HepG2 (cell line): ENCODE measurements around the gene HSF2BP. TPM values are rescaled to one million over a fixed set of nuclear protein-coding genes. Genes with fewer than 3 reads are reported as not detected.

Experiments
- AFF4 ChIP-seq: sonication (generic); formaldehyde crosslinking; IDR thresholded peaks from 2 replicates; pipeline ENCODE4 v1.4.0; 2020; ENCODE audit warnings: missing genetic modification reagents
- BRD4 ChIP-seq: sonication (generic); formaldehyde crosslinking; IDR thresholded peaks from 2 replicates; pipeline ENCODE4 v1.4.0; 2020; ENCODE audit warnings: missing genetic modification reagents
- DBP ChIP-seq: sonication (generic); formaldehyde crosslinking; IDR thresholded peaks from 2 replicates; pipeline ENCODE4 v1.4.0; 2020; ENCODE audit warnings: missing genetic modification reagents; ENCODE audit errors: not compliant biosample characterization
- EEA1 ChIP-seq: sonication (generic); formaldehyde crosslinking; IDR thresholded peaks from 2 replicates; pipeline ENCODE4 v1.5.1; 2020; ENCODE audit warnings: mild to moderate bottlenecking, missing genetic modification reagents, borderline replicate concordance
- EP300 ChIP-seq, 3 experiments: sonication (generic) in 1 of 3; formaldehyde crosslinking in 1 of 3; IDR thresholded peaks; 2 replicates each; pipeline versions ENCODE4 v1.5.1 to v1.6.1; 2011 to 2020; ENCODE audit warnings: low read depth in 2 of 3, low read length in 2 of 3, borderline replicate concordance in 1 of 3, improper control_type of control experiment in 1 of 3, mild to moderate bottlenecking in 1 of 3, missing genetic modification reagents in 1 of 3, moderate library complexity in 1 of 3
- FOXA3 ChIP-seq: IDR thresholded peaks from 2 replicates; pipeline ENCODE4 v1.6.1; 2016; ENCODE audit warnings: missing genetic modification reagents, missing compliant biosample characterization
- IRF9 ChIP-seq: sonication (generic); formaldehyde crosslinking; IDR thresholded peaks from 2 replicates; pipeline ENCODE4 v1.8.0; 2022; ENCODE audit warnings: missing genetic modification reagents, mild to moderate bottlenecking, borderline replicate concordance
- MED1 ChIP-seq: sonication (generic); formaldehyde crosslinking; IDR thresholded peaks from 2 replicates; pipeline ENCODE4 v1.4.0; 2020; ENCODE audit warnings: missing genetic modification reagents
- PITX1 ChIP-seq: sonication (generic); formaldehyde crosslinking; IDR thresholded peaks from 2 replicates; pipeline ENCODE4 v1.5.1; 2020; ENCODE audit warnings: mild to moderate bottlenecking, missing genetic modification reagents
- PLRG1 ChIP-seq: fragments of 450-650 bp; conservative IDR thresholded peaks from 2 replicates; pipeline ENCODE4 v1.6.1; 2016
- RXRB ChIP-seq: IDR thresholded peaks from 2 replicates; pipeline ENCODE4 v1.6.1; 2016; ENCODE audit warnings: borderline replicate concordance, missing genetic modification reagents, missing compliant biosample characterization
- SAP130 ChIP-seq: IDR thresholded peaks from 2 replicates; pipeline ENCODE4 v1.6.1; 2016; ENCODE audit warnings: low read depth
- SIN3A ChIP-seq: IDR thresholded peaks from 2 replicates; pipeline ENCODE4 v1.6.1; 2011; ENCODE audit warnings: low read depth, mild to moderate bottlenecking, control low read depth, low read length, borderline replicate concordance
- ZFAT ChIP-seq: sonication (generic); formaldehyde crosslinking; conservative IDR thresholded peaks from 2 replicates; pipeline ENCODE4 v1.8.1; 2023; ENCODE audit warnings: missing genetic modification reagents, inconsistent platforms
- ZNF646 ChIP-seq: sonication (generic); formaldehyde crosslinking; IDR thresholded peaks from 2 replicates; pipeline ENCODE4 v1.9.0; 2021; ENCODE audit warnings: mild to moderate bottlenecking, missing genetic modification reagents
- polyA plus RNA-seq, 8 experiments: library from polyadenylated mRNA; depleted of rRNA in 3 of 8; stranded (reverse) in 7 of 8; unstranded in 1 of 8; fragments of >200 nt; fragmentation: Illumina TruSeq in 4 of 8; extraction: Trizol in 4 of 8; gene quantifications; 2 replicates each; pipeline versions ENCODE4 v1.2.1 to v1.2.3, GENCODE V29; 2011 to 2016; ENCODE audit warnings: low read depth in 4 of 8, missing spikeins in 1 of 8, mixed read lengths in 1 of 8; ENCODE audit not compliant: insufficient read depth in 1 of 8
- total RNA-seq, 5 experiments: library from RNA; depleted of rRNA; stranded (reverse); fragments of >200 nt; fragmentation: Illumina TruSeq; extraction: Trizol; gene quantifications; 2 replicates each; pipeline ENCODE4 v1.2.3, GENCODE V29; 2016; ENCODE audit warnings: low read depth in 1 of 5

Gene HSF2BP
- total and polyA plus RNA-seq, 2 of the 13 experiments (the other 11 are each of a cell fraction or from before 2014, with no cell fraction given) = 0.67 to 2.2 TPM

GRCh38 chr21:43611598-43612369, 47.5 kb downstream of the HSF2BP start (continued):
- TF ChIP-seq FOXA3 (CRISPR knock-in tag) (peak; percentile 44; the same call in 1 of the 2 replicates), AFF4 (CRISPR knock-in tag) (no peak), PITX1 (no peak), EEA1 (CRISPR knock-in tag) (no peak), DBP (no peak), PLRG1 (no peak), BRD4 (CRISPR knock-in tag) (no peak), SAP130 (peak; percentile 57), RXRB (CRISPR knock-in tag) (peak; percentile 48; the same call in 1 of the 2 replicates), IRF9 (CRISPR knock-in tag) (no peak), ZNF646 (CRISPR knock-in tag) (0 out of 2 replicates have a peak, but pooled peaks have one; percentile 37), MED1 (peak; percentile 38; the same call in 1 of the 2 replicates), EP300 (IDR thresholded peaks at IDR 0.05; ENCODE audit: low read depth in 2 of 2, low read length in 2 of 2) (no peak), EP300 (CRISPR knock-in tag; IDR thresholded peaks at IDR 0.05; ENCODE audit: borderline replicate concordance) (no peak), SIN3A (no peak), ZFAT (CRISPR knock-in tag) (no peak)
